HG02642 (cell line): ENCODE results near the gene DOK7.

Experiments used
- ATAC-seq: cut with Tn5 transposase; IDR thresholded peaks from one replicate; pipeline ENCODE4 v1.9.1; 2021; ENCODE audit warnings: mild to moderate bottlenecking; ENCODE audit not compliant: unreplicated experiment, poor library complexity

The DOK7 gene

GRCh38 chr4:3462790-3463415 lies at the start of gene DOK7:
Gene DOK7 (plus strand): TSS chr4:3463306. CDS start chr4:3463376, 70 bp downstream.
- no peak for ATAC-seq

- ATAC-seq = no peak
Measured at GRCh38 chr4:3413675-3414420, 49.3 kb upstream of the DOK7 start.

GRCh38 chr4:3414421-3415279 lies 48.5 kb upstream of the DOK7 start:
- ATAC-seq = no peak

- ATAC-seq = no peak
Measured at GRCh38 chr4:3415471-3416141, 47.5 kb upstream of the DOK7 start.

GRCh38 chr4:3416270-3416669 lies 46.8 kb upstream of the DOK7 start:
- no peak for ATAC-seq

GRCh38 chr4:3416821-3417221 lies 46.3 kb upstream of the DOK7 start:
- no peak for ATAC-seq

- no peak for ATAC-seq
Measured at GRCh38 chr4:3417448-3417847, 45.7 kb upstream of the DOK7 start.

- no peak for ATAC-seq
Measured at GRCh38 chr4:3418029-3418762, 44.9 kb upstream of the DOK7 start.

- ATAC-seq = no peak
Measured at GRCh38 chr4:3419836-3420605, 43.1 kb upstream of the DOK7 start.

- ATAC-seq = no peak
Measured at GRCh38 chr4:3420606-3420955, 42.5 kb upstream of the DOK7 start.

- ATAC-seq = no peak
Measured at GRCh38 chr4:3420956-3421355, 42.1 kb upstream of the DOK7 start.

- ATAC-seq = no peak
Measured at GRCh38 chr4:3421470-3421869, 41.6 kb upstream of the DOK7 start.

GRCh38 chr4:3422241-3422801 lies 40.8 kb upstream of the DOK7 start:
- no peak for ATAC-seq

- ATAC-seq = no peak
Measured at GRCh38 chr4:3422808-3423297, 40.3 kb upstream of the DOK7 start.

- ATAC-seq = no peak
Measured at GRCh38 chr4:3423406-3423805, 39.7 kb upstream of the DOK7 start.

- ATAC-seq = no peak
Measured at GRCh38 chr4:3423952-3424351, 39.2 kb upstream of the DOK7 start.

GRCh38 chr4:3424522-3425095 lies 38.5 kb upstream of the DOK7 start:
- ATAC-seq = no peak

GRCh38 chr4:3426465-3427133 lies 36.5 kb upstream of the DOK7 start:
- ATAC-seq = no peak
